Neural progenitor cell (in vitro differentiated cells): ENCODE results near the gene MPZL1. TPM values are rescaled to one million over a fixed set of nuclear protein-coding genes. Genes with fewer than 3 reads are reported as not detected.

Source experiments
- DNase-seq: peaks from one replicate; pipeline ENCODE4 v3.0.0-alpha.2; 2016; ENCODE audit warnings: low spot score
- H2AFZ ChIP-seq: fragments of 200-600 bp; sonication (generic); replicated peaks from 2 replicates; pipeline ENCODE4 v1.6.1; 2016; ENCODE audit warnings: antibody characterized with exemption
- H3F3A ChIP-seq: fragments of 200-600 bp; sonication (generic); 2 replicates; pipeline ENCODE4 v1.6.1; 2016; ENCODE audit warnings: antibody characterized with exemption, low read depth
- H3K27ac ChIP-seq: fragments of 200-600 bp; sonication (generic); 2 replicates; pipeline ENCODE4 v1.5.1; 2016; ENCODE audit warnings: mild to moderate bottlenecking
- H3K27me3 ChIP-seq: fragments of 200-600 bp; sonication (generic); 2 replicates; pipeline ENCODE4 v1.6.1; 2016; ENCODE audit warnings: mild to moderate bottlenecking, moderate library complexity
- H3K36me3 ChIP-seq: fragments of 200-600 bp; sonication (generic); 2 replicates; pipeline ENCODE4 v1.5.1; 2016
- H3K4me1 ChIP-seq: fragments of 200-600 bp; sonication (generic); 2 replicates; pipeline ENCODE4 v1.6.1; 2016; ENCODE audit warnings: mixed run types
- H3K4me2 ChIP-seq: fragments of 200-600 bp; sonication (generic); 2 replicates; pipeline ENCODE4 v1.6.1; 2016
- H3K4me3 ChIP-seq: fragments of 200-600 bp; sonication (generic); 2 replicates; pipeline ENCODE4 v1.5.1; 2016
- H3K79me2 ChIP-seq: fragments of 200-600 bp; sonication (generic); 2 replicates; pipeline ENCODE4 v1.6.1; 2016; ENCODE audit warnings: low read depth
- H3K9ac ChIP-seq: fragments of 200-600 bp; sonication (generic); 2 replicates; pipeline ENCODE4 v1.6.1; 2016
- H3K9me3 ChIP-seq: fragments of 200-600 bp; sonication (generic); 2 replicates; pipeline ENCODE4 v1.5.1; 2016; ENCODE audit warnings: low read depth
- H4K20me1 ChIP-seq: fragments of 200-600 bp; sonication (generic); 2 replicates; pipeline ENCODE4 v1.6.1; 2016; ENCODE audit warnings: low read depth
- H3K27ac Mint-ChIP-seq: 3 replicates; pipeline ENCODE4 v1.8.0; 2021; ENCODE audit warnings: mixed read lengths
- H3K27me3 Mint-ChIP-seq: 2 replicates; pipeline ENCODE4 v1.8.0; 2022; ENCODE audit warnings: low read depth, mild to moderate bottlenecking, inconsistent platforms, moderate library complexity, mixed read lengths; ENCODE audit not compliant: insufficient read depth
- H3K36me3 Mint-ChIP-seq: 3 replicates; pipeline ENCODE4 v1.8.0; 2021; ENCODE audit warnings: mixed read lengths
- H3K4me1 Mint-ChIP-seq: 3 replicates; pipeline ENCODE4 v1.8.0; 2021; ENCODE audit warnings: mixed read lengths
- H3K4me3 Mint-ChIP-seq: 3 replicates; pipeline ENCODE4 v1.8.0; 2021; ENCODE audit warnings: mild to moderate bottlenecking, moderate library complexity, mixed read lengths
- H3K9me3 Mint-ChIP-seq: 3 replicates; pipeline ENCODE4 v1.8.0; 2020; ENCODE audit warnings: mixed read lengths
- CTCF ChIP-seq: fragments of 200-600 bp; sonication (generic); IDR thresholded peaks from 2 replicates; pipeline ENCODE4 v1.5.1; 2017; ENCODE audit warnings: antibody characterized with exemption, mild to moderate bottlenecking
- EZH2 ChIP-seq: fragments of 200-600 bp; sonication (generic); IDR thresholded peaks from 2 replicates; pipeline ENCODE4 v1.6.1; 2017; ENCODE audit warnings: antibody characterized with exemption, mild to moderate bottlenecking, moderate library complexity
- EZH2phosphoT487 ChIP-seq: fragments of 200-600 bp; sonication (generic); IDR thresholded peaks from 2 replicates; pipeline ENCODE4 v1.6.1; 2017; ENCODE audit warnings: antibody characterized with exemption
- total RNA-seq: library from RNA; depleted of rRNA; stranded (reverse); fragments of >200 nt; gene quantifications from 2 replicates; pipeline ENCODE4 v1.2.3, GENCODE V29; 2015; ENCODE audit warnings: low replicate concordance

The MPZL1 gene
- total RNA-seq, 1 donor from 2014 or later = 125 TPM

- TF ChIP-seq CTCF (no peak), EZH2 (no peak), EZH2phosphoT487 (no peak)
- no peak overlapping the region for H2AFZ ChIP-seq
- H3K4me3 Mint-ChIP-seq = no peak overlapping the region
- H3F3A ChIP-seq = no peaks in the 10 kb centered on the region
- DNase-seq = no peak
- no peaks in the 10 kb centered on the region for H3K79me2 ChIP-seq
- no peak overlapping the region for H3K9ac ChIP-seq
- no peaks in the 10 kb centered on the region for H3K4me1 ChIP-seq
- H3K36me3 Mint-ChIP-seq = no peaks in the 10 kb centered on the region
- no peaks in the 10 kb centered on the region for H4K20me1 ChIP-seq
- no peaks in the 10 kb centered on the region for H3K27me3 Mint-ChIP-seq
- peaks cover 18% of the 10 kb centered on the region for H3K4me1 Mint-ChIP-seq
- H3K27ac Mint-ChIP-seq = no peak overlapping the region
- H3K27me3 ChIP-seq = no peaks in the 10 kb centered on the region
- no peak overlapping the region for H3K4me3 ChIP-seq
- no peak overlapping the region for H3K4me2 ChIP-seq
- no peaks in the 10 kb centered on the region for H3K9me3 ChIP-seq
- no peak overlapping the region for H3K27ac ChIP-seq
- no peaks in the 10 kb centered on the region for H3K36me3 ChIP-seq
- H3K9me3 Mint-ChIP-seq = peaks cover 5% of the 10 kb centered on the region
Observed at GRCh38 chr1:167694691-167695090, 27.1 kb upstream of the MPZL1 start.

- Mint-ChIP-seq H3K27ac (no peak overlapping the region), H3K4me1 (peaks cover 18% of the 10 kb centered on the region), H3K9me3 (peaks cover 5% of the 10 kb centered on the region), H3K27me3 (no peaks in the 10 kb centered on the region), H3K36me3 (no peaks in the 10 kb centered on the region), H3K4me3 (no peak overlapping the region)
- TF ChIP-seq EZH2 (no peak), EZH2phosphoT487 (no peak), CTCF (no peak)
- no peak for DNase-seq
- Histone ChIP-seq H3K9ac (no peak overlapping the region), H3K4me1 (no peaks in the 10 kb centered on the region), H3K36me3 (no peaks in the 10 kb centered on the region), H4K20me1 (no peaks in the 10 kb centered on the region), H3K79me2 (no peaks in the 10 kb centered on the region), H3K4me3 (no peak overlapping the region), H2AFZ (no peak overlapping the region), H3K27ac (no peak overlapping the region), H3K9me3 (no peaks in the 10 kb centered on the region), H3F3A (no peaks in the 10 kb centered on the region), H3K4me2 (no peak overlapping the region), H3K27me3 (no peaks in the 10 kb centered on the region)
Observed at GRCh38 chr1:167695147-167695546, 26.6 kb upstream of the MPZL1 start.

- Histone ChIP-seq H3K27ac (no peak overlapping the region), H3K4me1 (no peaks in the 10 kb centered on the region), H3F3A (no peaks in the 10 kb centered on the region), H3K4me2 (no peak overlapping the region), H3K79me2 (no peaks in the 10 kb centered on the region), H3K9me3 (no peaks in the 10 kb centered on the region), H3K4me3 (no peak overlapping the region), H3K36me3 (no peaks in the 10 kb centered on the region), H3K27me3 (no peaks in the 10 kb centered on the region), H3K9ac (no peak overlapping the region), H4K20me1 (no peaks in the 10 kb centered on the region), H2AFZ (no peak overlapping the region)
- no peak overlapping the region for H3K27ac Mint-ChIP-seq
- DNase-seq = no peak
- H3K27me3 Mint-ChIP-seq = no peaks in the 10 kb centered on the region
- TF ChIP-seq EZH2 (no peak), EZH2phosphoT487 (no peak), CTCF (no peak)
- H3K4me3 Mint-ChIP-seq = no peak overlapping the region
- no peaks in the 10 kb centered on the region for H3K36me3 Mint-ChIP-seq
- peaks cover 18% of the 10 kb centered on the region for H3K4me1 Mint-ChIP-seq
- H3K9me3 Mint-ChIP-seq = peaks cover 5% of the 10 kb centered on the region
Observed at GRCh38 chr1:167695756-167696561, 25.8 kb upstream of the MPZL1 start.
